DMS153 (cell line): ENCODE measurements around the gene IDH1.
"Not testable (repeated sequence)": the region's sequence is repeated elsewhere in the genome, so short reads cannot be mapped to it uniquely, and the experiment has no call there.

Source experiments
- DNase-seq: peaks from one replicate; lab custom pipeline; 2025; lab: John Stamatoyannopoulos, UW

The IDH1 gene

GRCh38 chr2:208256849-208257813 is 2.3 kb upstream of the IDH1 start:
- DNase-seq = not testable (repeated sequence)

DNA sequence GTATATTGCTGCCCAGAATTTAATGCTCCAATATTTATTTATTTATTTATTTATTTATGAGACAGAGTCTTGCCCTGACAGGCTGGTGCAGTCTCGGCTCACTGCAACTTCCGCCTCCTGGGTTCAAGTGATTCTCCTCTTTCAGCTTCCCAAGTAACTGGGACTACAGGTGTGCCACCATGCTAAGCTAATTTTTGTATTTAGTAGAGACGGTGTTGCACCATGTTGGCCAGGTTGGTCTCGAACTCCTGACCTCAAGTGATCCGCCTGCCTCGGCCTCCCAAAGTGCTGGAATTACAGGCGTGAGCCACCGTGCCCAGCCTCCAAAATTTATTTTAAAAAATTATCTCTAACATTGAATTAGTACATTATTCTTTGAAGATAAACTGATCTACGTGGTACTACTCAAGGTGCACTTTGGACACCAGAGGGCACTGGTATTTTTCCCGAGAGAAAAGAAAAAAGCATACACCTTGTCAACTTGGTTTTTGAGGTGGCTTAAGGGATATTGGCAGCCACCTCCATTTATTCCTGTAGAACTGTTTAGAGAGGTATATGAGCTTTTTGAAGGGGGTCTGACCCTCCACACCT is 1.4 kb upstream of the IDH1 start:
- DNase-seq = no peak

GRCh38 chr2:208255557-208256106 is 761 bp upstream of the IDH1 start:
- DNase-seq = no peak

- peak; percentile 53 for DNase-seq
These were observed 577 bp downstream of the IDH1 start for GRCh38 chr2:208254118-208254870.

GRCh38 chr2:208253600-208254117 is 1.2 kb downstream of the IDH1 start:
- DNase-seq = no peak

GRCh38 chr2:208252716-208253492 is 2.0 kb downstream of the IDH1 start:
- DNase-seq = no peak

GRCh38 chr2:208251098-208251497 is 3.8 kb downstream of the IDH1 start:
- DNase-seq = no peak

DNA sequence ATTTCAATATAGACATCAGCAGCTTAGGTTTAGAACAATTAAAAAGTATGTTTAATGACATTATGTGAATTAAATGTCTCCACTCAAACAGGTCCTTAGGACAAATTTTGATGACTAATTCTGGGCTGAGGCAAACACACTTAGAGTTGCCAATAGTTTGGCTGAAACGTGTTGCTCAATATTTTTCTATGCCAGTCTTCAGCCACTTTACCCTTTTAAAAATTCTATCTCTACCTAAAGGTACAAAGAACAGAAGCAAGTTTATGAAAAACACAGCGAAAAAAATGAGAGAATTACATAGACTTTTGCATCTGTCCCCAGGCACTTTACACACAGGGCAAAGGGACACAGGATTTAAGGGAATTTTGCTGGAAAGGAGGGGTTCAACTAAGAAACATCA is 4.5 kb downstream of the IDH1 start:
- DNase-seq = no peak

DNA sequence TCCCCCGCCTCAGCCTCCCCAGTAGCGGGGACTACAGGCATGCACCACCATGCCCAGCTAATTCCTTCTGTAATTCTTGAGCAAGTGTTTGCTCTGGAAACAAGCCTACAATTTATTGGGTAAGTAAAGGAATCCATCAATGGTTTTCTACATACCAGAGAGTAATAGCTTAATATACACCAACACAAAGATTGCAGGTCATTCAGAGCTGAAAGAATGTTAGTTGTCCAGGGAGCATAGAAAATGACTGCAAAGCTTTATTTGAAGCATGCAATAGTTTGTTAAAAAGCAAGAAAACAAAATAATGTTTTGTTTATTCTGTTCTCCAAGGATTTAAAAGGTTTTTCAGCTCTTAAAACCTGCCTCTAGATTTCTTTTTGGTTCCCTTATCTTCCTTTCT is 5.6 kb downstream of the IDH1 start:
- no peak for DNase-seq

DNA sequence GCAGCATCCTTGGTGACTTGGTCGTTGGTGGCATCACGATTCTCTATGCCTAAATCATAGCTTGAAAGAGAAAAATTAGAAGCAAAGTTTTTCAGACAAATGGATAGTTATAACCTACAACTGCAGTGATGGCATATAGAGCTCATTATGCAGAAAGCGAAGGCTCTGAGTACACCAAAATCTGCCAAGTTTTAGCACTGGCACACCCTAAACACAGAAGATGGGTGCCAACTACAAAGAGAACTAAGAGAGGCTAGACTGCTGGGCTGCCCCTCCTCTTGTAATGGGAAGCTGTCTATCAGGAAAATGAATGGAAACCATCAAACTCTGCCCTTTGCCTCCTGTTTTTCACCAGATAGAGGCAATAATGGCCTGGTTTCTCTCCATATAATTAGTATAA is 6.3 kb downstream of the IDH1 start:
- DNase-seq = no peak

GRCh38 chr2:208245746-208246145 is 9.1 kb downstream of the IDH1 start:
- no peak for DNase-seq

- DNase-seq = no peak
These were observed 10.4 kb downstream of the IDH1 start for GRCh38 chr2:208244422-208244821.

DNA sequence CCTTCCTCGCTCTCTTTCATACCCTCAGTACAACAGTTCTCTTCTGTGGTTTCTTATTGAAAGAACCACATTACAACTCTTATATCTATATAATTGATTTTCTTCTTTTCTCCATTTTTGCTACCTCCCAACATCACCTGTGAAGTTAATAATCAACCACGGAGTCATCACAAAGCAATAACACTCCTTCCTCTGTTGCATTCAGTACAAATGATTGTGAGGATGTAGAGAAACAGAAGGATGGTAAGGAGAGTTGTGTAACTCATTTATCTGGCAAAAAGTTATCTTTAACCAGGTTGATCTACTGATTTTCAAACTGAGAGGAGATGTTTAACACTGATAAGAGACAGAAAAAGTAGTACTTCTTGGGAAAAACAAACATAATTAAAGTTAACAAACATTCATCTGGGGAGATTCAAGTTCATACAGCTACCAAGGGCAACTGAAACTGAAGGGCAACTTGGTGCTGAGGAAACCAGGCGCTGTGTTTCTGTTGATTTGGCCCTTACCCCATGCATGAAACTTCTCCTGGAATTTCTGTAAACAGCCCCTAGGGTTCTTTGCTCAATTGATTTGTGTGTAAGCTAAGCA is 14.2 kb downstream of the IDH1 start:
- no peak for DNase-seq

DNA sequence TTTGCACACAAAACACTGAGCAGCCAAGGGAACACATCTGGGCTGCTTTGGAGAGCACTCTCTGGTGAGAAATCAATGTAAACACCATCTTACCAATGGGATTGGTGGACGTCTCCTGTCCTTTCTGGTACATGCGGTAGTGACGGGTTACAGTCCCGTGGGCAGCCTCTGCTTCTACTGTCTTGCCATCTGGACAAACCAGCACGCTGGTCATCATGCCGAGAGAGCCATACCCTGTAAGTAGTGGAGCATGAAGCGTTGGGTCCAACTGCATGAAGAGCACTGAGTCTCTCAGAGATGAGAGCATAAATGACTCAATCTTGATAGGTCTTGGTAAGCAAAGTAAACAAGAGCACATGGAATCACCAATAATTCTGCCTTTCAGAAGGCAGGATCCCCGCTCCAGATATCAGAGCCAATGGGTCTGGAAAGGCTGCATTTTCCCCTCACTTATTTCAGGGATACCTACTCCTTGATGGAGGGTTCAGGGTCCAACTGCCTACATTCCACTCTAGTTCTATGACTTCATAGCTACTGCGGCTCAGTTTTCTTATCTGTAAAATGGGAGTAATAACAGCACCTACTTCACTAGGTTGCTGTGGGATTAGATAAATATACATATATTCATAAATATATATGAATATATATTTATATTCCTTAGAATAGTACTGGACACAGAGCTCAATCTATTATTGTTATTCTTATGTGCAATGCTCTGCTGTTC is 14.9 kb downstream of the IDH1 start:
- no peak for DNase-seq

- DNase-seq = no peak
These were observed 19.0 kb downstream of the IDH1 start for GRCh38 chr2:208235860-208236259.

DNA sequence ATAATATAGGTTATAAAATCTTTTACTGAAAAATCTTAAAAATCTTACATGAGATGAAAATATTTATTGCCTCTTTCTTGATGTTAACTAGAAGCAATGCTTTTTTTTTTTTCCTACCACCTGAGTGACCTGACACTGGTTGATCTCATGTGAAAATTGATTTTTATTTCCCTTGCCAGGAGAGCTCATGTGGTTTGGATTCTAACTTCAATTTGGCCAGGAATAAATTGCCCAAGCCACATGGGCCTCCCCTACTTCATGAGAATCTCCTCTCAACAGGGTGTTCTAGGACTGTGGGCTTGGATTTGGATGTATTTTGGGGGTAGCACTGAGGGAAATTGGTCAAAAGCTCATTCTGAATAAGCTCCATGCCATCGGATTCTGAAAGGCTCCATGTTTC is 20.1 kb downstream of the IDH1 start:
- DNase-seq = no peak

- no peak for DNase-seq
These were observed 26.4 kb downstream of the IDH1 start for GRCh38 chr2:208228476-208228875.

DNA sequence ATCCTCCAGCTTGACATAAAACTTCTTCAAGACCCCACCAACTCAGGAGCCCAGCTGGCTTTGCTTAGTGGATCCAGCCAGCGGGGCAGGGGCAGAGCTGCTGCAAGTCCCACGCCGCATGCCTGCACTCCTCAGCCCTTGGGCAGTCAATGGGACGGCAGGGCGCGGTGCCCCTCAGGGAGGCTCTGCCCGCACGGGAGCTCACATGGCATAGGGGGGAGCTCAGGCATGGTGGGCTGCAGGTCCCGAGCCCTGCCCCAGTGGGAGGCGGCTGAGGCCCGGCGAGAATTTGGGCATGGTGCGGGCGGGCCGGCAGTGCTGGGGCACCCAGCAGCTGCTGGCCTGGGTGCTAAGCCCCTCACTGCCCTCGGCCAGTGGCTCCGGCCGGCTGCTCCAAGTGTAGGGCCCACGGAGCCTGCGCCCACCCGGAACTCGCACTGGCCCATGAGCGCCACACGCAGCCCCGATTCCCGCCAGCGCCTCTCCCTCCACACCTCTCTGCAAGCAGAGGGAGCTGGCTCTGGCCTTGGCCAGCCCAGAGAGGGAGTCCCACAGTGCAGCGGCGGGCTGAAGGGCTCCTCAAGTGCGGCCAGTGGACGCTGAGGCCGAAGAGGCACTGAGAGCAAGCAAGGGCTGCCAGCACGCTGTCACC is 27.2 kb downstream of the IDH1 start:
- no peak for DNase-seq

DNA sequence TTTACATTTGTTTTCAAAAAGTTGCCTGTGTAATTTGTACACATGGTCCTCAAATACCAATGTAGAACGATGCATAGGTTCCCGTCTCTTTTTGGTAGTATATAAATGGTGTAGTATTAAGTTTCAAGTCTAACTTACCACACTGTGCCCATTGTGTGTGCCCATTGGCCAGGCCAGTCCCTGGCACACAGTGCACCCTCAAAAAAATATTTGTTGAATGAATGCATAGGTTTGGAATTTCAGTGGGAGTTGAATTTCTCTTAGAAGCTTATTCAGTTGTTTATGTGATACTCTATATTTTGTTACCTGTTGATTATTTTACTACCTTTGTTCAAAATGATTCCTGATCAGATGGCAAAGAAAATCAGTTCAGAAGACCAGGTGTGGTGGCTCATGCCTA is 30.1 kb downstream of the IDH1 start:
- DNase-seq = no peak

DNA sequence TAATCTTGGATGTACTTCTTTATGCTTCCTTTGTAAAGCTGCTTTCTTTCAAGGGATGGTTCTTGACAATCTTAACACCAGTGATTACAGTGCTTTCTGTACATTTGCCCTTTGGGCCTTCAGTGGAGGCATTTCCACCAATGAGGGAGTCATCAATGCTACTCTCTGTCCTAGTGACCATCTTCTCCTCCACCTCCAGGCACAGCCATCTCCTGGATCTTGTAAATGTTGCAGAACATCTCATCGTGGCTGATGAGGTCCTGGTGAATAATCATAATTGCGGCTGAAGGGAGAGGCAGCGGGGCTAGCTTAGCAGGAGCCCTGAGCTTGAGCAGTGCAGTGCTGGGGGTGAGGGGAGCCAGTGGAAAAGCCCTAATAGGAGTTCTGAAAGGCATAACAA is 32.5 kb downstream of the IDH1 start:
- DNase-seq = no peak
